ENCODE results near the gene FBLN2.

The FBLN2 gene

DNA sequence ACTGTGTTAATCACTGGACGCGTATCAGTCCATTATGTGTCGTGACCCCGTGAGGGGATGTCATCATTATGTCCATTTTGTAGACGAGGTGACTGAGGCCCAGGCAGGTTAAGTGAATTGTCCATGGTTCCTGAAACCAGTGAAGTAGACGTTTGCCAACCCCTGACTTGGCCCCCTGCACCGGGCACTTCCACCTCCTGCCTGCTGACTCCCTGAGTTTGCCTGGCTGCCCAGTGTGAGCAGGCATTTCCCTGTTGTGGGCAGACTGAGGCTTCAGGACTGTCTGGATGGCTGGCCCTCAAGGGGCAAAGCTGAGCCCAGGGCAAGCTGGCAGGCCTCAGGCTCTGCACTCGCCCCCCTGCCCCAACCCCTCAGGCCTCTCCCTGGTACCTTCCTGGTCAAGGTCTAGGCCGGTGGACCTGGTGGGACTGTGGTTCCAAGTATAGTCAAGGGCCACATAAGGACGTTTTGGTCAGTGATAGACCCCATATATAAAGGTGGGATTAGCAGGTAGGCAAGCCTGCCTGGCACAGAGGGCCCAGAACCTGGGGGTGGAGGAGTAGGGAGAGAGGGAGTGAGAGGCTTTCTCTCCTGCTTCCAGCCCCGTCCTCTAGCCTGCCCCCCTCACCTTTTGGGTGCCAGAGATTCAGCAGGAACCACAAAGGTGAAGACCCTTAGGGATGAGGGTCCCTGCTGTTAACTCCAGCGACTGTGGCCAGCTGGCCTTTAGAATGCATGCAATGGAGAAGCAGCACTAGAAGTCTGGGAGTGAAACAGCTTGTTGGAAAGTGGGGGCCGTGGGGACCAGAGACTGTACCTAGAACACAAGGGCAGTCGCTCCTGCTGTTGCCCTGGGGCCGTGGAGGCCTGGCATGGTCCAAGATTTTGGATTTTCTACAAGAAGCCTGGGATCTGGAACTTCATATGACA, 34.6 kb downstream of the FBLN2 start:
- DNase-seq = no peak

DNA sequence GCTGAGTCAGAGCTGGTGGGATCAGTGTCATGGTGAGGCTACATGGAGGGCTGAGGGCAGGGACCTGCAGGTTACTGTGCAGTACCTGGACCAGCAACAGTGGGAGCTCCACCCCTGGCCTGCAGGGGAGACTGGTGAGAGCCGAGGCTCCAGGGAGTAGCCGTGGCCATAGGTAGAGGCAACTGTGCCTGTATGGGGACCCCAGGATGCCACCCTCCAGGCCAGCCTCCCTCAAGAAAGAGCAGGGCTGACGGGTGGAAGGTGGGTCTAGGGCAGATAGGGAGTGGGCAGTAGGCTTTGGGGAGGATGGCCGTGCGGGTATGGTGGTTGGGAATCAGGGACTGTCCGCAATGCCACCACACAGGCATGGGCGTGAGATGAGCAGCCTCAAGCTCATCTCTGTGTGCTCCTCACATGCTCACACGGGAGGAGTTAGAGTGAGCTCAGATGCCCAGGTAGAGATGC, 35.5 kb downstream of the FBLN2 start:
- DNase-seq = no peak

DNA sequence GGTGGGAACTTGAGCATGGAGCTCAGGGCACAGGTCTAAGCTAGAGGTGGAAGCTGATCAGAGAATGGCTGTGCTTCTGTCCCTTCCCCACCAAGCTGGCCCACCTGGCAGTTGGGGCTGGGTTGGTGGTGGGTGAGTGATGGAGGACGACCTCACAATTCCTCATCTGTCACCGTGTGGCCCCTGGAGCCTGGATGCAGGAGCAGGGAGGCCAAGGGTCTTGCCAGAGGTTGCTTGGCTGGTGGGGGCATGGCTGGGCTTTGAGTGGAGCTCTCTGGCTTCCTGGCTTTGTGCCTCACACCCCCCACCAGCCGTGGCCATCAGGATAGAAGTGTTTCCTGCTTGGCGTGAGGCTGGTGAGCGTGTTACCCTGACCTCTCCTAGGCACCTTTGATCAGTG, 36.0 kb downstream of the FBLN2 start:
- no peak for DNase-seq

DNA sequence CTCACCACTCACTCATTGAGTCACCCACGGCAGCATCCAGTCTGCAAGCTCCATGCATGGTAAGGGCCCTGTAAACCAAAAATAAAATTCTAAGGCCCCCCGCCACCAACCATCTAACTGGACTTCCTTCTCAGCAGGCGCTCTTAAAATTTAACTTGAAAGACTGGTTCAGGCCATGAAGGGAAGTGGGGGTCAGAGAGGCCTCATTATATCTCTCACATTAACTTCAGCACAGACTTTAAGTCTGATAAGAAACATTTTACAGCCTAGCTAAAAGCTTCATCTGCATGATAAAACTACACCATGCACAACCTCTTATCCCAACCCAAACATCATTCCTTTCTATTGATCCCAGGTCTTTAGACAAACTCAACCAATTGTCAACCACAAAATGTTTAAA, 38.5 kb downstream of the FBLN2 start:
- no peak for DNase-seq

DNA sequence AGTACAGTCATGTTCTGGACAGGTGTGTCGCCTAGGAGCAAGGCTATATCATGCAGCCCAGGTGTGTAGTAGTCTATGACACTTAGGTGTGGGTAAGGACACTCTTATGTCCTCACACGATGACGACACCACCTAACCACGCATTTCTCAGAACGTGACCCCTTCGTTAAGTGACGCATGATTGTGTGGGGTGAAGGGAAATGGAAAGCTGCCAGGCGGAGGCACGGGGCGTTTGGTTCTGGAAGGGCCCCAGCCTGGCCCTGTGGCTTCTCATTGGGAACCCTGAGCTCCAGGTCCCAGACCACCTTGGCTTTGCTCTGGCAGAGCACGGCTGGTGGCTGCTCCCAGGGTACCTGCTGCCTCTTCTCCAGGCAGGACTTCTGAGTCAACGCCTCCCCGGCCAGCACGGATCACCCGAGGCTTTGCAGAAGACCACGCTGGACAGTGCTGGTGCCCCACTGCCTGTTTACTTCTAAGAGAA, 39.3 kb downstream of the FBLN2 start:
- no peak for DNase-seq

DNA sequence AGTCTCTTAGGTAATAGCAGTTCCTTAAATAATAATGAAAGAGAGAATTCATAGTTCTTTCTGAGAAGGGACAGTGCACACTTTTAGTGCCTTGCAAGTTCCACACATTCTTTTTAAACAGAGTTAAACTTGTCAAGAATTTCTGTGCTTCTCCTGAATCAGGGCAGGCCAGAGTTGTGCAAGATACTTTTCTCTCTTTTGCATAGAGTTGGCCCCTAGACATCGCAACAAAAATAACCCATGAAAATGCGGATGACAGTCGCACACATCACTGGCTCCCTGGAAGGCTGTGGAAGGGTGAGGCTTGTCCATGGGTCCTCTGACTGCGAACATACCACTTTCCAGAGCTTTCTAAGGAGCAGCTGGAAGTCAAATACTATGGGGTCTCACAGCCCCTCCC, 40.1 kb downstream of the FBLN2 start:
- no peak for DNase-seq

DNA sequence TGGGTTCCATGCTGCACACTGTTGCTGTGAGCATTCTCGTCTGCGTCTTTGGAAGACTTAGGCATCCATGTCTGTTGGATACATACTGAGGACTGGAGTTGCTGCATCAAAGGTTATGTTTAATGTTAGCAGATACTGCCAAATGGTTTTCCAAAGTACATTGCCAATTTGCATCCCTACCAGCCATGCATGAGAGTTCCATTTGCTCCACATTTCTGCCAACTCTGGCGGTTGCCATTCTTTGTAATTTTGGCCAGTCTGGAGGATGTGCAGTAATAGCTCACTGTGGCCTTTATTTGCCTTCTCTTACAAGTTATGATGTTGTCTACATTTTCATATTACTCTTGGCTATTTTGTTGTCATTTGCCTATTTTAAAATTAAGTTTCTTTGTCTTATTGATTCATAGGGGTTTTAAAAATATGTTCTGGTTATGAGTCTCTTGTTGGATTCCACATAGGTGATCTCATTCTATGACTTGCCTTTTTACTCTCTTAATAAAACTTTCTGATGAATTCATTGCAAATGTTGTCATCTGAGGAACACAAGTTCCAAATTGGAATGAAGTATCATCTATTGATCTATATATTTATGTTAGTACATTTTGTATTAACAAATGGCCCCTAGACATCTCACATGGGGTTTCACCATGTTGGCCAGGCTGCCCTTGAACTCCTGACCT, 42.1 kb downstream of the FBLN2 start:
- DNase-seq = no peak

DNA sequence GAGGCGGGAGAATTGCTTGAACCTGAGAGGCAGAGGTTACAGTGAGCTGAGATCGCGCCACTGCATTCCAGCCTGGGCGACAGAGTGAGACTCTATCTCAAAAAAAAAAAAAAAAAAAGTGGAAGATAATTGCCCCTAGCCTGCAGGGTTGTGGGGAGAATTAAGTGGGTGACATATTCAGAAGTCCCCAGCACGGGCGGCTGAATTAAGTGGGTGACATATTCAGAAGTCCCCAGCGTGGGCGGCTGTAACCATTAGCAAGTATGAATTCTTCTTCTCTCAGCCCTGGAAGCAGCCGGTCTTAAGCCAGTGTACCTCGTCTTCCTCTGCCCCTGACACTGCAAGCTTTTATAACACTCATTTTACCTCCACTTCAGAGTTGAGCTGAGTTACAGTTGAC, 44.7 kb downstream of the FBLN2 start:
- DNase-seq = no peak

DNA sequence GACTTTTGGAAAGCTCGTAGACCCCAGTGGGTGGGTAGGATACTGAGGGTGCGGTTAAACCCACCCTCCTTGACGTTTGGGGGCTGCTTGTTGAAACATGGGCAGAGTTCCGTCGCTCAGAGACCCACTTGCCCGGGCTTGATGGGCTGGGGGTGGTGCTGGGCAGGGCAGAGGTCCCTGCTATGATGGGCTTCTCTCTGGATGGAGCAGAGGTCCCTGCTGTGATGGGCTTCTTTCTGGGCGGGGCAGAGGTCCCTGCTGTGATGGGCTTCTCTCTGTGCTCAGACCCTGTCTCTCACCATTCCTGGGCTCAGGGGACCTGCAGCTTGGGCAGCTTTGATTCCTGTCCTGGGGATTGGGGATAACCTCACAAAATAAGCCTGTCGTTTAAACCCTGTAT, 45.2 kb downstream of the FBLN2 start:
- no peak for DNase-seq

DNA sequence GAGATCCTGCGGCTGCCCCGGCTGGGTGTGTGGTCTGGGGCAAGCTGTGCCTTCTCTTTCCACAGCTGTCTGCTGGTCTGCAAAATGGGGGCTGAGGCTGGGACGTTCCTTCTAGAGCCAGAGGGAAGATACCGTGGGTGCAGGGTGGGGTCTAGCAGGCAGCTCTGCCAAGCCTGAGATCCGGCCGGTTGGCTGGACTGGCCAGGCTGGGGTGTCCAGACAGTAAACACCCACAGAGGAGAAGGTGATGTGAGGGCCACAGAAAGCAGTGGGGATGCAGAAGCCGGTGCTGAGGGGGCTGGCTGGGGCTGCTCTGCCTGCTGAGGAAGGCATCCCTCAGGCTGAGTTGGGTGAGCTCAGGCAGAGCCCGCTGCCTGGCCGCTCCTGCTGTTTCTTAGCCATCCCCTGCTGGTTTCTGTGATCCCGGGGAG, 46.1 kb downstream of the FBLN2 start:
- no peak for DNase-seq

DNA sequence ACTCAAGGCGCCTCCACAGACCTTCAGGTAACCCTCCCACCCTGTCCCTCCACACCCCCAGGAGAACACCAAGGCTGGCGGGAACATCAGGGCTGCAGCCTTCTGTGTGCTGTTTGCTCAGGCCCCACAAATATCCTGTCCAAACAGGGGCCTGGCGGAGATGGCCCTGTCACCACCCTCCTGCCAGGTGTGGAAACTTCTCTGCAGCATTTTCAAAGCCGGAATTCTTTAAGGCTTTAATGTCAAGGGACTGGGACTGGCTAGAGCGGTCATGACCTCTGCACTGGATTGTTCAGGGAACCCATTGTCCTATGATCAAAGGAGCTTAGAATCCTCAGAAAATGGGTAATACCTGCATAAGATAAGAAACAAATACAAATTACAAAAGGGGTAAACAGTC, 46.6 kb downstream of the FBLN2 start:
- DNase-seq = no peak

DNA sequence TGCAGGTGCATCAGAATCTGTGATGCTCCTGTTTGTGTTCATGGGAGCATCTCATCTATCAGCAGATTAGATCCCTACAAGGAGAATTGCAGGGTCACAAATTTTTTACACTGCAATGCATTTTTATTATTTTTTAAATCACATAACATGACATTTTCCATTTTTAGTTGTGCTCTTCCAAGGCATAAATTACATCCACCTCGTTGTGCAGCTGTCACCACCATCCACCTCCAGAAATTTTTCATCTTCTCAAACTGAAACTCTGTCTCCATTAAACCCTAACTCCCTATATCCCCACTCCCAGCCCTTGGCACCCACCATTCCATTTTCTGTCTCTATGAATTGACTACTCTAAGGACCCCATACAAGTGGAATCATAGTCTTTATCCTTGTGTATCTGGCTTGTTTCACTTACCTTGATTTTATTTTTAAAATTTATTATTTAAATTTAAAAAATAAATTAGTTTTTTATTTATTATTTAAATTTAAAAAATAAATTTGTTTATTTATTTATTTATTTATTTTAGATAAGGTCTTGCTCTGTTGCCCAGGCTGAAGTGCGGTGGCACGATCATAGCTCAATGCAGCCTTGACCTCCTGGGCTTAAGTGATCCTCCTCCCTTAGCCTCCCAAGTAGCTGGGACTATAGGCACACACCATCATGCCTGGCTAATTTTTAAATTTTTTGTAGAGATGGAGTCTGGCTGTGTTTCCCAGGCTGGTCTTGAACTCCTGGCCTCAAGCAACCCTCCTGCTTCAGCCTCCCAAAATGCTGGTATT, 47.7 kb downstream of the FBLN2 start:
- DNase-seq = no peak

DNA sequence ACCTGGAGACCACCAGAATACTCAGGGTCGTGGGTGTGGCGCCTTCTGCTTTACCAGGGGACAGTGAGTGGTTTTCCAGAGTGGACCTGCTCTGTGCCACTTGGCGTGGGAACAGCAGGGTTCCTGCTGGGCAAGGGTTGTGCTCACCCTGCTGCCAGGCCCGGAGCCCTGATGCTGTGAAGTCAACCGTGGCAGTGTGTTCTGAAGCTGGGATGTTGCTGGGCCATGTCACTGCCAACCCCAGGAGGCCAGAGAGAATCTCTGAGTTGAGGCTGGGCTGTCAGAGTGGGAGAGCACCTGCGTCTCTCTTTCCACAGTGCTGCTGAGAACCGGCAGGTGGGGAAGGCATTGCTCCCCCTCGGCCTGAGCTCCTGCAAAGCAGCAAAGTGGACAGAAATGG, 48.7 kb downstream of the FBLN2 start:
- DNase-seq = no peak

DNA sequence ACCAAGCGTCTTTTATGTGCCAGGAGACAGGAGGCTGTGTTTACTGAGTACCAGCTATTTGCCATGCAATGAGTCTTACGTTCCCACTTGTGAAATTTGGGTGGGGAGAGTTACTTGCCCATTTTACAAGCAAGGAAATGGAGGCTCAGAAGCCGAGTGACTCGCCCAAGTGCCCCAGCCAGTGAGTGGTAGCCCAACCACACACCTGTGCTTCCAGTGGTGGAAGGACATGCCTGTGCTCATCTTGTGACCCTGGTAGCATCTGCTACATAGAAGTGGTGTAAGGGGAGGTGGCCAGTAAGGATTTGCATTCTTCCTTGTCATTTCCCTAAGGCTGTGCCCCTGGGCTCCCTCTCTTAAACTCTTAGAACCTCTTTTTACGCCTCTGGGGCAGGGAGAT, 49.3 kb downstream of the FBLN2 start:
- DNase-seq = no peak

DNA sequence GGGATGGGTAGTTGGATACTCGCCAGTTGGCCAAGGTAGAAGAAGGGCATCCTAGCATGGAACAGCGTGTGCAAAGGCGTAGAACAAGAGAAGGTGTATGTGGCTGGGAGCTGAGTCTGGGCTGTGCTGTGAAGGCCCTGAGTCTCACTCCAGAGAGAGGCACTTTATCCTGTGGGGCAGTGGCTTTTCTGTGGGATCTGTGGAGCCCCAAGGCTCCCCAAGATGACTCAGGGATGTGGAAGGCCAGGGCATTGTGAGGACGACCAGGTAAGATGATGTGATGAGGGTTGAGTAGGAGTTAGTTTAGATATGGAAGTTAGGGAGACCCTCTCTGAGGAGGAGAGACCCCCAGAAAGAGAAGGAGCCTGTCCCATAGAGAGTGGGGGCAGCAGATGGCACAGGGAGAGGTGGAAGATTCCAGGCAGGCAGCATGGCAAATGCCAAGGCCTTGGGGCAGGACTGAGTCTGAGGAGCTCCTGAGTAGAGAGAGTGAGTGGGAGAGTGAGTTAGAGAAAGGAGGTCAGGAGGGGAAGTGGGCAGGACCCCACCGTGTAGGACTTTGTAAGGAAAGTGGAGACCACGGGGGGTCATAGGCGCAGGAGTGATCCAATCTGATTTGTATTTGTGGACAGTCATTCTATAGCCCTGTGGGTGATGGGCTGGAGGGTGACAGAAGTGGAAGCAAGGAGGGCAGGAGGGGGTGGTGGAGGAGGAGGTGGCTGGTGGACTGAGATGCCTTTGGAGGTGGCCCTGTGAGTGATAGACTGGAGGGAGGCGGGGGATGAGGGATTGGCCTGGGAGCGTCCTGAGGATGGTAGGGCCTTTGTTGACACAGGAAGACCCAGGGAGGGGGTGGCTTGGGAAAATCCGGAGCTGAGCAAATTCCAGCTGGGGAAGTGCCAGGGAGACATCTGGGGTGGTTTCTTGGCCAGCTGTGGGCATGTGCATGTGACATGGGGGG, 50.3 kb downstream of the FBLN2 start:
- DNase-seq = no peak

DNA sequence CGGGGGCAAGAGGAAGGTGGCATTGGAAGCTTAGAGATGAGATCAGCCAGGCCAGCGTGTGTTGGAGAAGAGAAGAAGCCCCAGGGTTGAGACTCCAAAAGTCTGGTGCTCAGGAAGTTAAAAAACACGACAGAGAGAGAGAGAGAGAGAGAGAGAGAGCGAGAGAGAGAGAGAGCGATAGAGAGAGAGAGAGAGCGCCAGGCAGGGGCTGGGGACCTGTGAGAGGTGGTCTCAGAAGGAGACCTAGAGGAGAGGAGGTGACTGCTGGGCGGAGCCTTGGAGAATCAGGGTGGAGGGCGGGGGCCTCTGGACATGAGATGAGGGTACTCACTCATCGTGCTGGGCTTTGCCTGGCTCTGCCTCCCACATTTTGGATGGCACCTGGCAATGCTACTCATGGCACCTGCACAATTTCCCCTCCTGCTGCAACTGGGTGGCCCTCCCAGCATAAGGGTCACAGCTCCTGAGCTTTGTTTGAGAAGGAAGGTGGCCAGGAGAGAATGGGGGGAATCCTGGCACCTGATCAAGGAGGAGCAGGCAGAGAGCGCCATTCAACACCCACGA, 51.0 kb downstream of the FBLN2 start:
- no peak for DNase-seq

DNA sequence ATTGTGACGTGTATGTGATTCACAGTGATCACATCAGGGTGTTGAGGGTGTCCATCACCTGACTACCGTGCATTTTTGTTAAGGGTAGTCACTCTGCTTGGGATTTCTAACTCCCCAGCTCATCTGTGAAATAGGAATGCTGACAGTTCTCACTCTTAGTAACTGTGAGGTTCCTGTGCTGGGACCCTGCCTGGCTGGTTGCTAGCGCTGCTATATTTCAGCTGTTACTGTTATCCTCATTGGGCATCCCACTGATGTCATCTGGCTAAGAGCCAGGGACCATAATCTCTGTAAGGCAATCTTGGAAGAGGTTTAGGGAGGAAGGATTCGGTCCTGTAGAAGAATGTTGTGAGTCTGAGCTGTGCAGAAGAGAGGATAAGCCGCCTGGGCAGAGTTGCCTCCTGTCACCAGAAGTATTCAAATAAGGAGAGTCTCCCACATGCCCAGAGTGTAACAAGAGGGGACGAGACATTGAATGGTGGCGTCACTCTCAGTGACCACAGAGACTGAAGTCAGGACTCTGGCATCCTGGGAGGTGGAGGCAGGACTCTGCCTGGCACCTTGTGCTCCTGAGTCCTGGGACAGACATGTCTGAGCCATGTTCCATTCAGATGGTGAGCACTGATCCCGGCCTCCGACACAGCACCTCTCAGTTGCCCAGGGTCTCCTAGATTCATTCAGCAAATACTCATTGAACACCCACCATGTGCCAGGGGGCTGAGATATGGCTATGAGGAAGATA, 52.2 kb downstream of the FBLN2 start:
- no peak for DNase-seq

DNA sequence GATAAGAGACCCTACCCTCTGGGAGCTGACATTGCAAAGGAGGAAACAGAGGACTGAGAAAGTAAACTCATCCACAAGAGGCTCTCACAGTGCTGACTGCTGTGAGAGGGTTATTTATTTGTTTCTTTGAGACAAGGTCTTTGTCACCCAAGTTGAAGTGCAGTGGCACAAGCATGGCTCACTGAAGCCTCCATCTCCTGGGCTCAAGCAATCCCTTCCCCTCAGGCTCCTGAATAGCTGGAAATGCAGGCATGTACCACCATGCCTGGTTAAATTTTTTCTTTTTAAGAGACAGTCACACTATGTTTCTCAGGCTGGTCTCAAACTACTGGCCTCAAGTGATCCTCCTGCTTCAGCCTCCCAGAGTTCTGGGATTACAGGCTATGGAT, 52.8 kb downstream of the FBLN2 start:
- no peak for DNase-seq

DNA sequence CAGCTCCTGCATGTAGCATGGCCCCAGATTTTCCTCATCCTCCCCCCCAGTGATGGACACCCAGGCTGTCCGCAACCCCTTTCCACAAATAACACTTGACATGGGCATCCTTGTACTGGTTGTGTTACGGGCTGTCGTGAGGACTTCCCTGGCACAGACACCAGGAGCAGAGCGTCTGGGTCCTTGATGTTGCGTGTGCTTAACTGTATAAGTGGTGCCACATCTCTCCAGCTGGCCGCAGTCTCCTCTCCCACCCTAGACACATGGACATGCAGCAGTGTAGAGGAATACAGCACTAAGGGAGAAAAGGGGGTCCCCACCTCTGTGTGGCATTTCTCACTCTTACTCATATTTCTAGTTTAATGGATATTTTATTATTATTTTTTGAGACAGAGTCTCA, 56.6 kb downstream of the FBLN2 start:
- DNase-seq = no peak

DNA sequence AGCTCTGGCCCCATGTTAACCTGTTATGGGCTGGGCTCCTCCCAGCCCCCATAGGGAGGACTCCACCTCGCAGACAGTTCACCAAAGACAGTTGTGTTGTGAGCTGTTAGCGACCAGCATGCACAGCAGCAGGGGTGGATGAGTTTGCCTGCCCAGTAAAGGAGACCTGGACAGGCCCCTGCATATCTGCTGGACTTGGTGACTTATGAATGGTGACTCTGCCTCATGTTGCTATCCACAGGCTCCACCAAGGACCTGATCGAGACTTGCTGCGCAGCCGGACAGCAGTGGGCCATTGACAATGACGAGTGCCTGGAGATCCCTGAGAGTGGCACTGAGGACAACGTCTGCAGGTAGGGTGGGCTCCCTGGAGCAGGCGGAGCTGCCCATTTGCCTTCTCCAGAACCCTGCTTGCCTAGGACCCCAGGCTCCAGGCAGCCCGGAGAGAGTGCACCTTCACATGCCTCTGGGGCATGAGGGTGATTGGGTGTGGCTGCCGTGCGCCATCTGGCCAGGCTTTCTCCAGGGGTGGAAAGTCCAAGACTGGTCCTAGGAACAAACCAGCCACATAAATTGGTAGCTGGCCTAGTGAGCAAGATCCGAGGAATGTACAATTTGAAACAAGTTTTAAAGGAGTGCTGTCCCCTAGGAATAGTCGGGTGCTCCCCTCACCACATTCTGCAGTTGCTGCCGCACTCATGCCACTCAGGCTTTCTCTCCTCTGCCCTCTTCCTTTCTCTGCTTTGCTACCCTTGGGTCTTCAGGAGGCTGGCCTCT, 59.1 kb downstream of the FBLN2 start:
- no peak for DNase-seq

All from retina (tissue), 1 donor.